GM23338 (cell line): ENCODE data around the gene ANKLE2. TPM values are rescaled to one million over a fixed set of nuclear protein-coding genes. Genes with fewer than 3 reads are reported as not detected.

Experiments
- ATAC-seq: fragments of 200-7000 bp; cut with Tn5 transposase; 3 replicates; pipeline ENCODE4 v1.9.1; 2020
- DNase-seq: peaks from one replicate; pipeline ENCODE4 v3.0.0-alpha.2; 2015; ENCODE audit warnings: low spot score
- H2AFZ ChIP-seq: fragments of 200-600 bp; sonication (generic); 2 replicates; pipeline ENCODE4 v1.8.0; 2016; ENCODE audit warnings: antibody characterized with exemption, mild to moderate bottlenecking, moderate library complexity
- H3F3A ChIP-seq: fragments of 200-600 bp; sonication (generic); replicated peaks from 2 replicates; pipeline ENCODE4 v1.8.0; 2017; ENCODE audit warnings: antibody characterized with exemption, mixed run types, low read depth
- H3K27ac ChIP-seq: fragments of 200-600 bp; sonication (generic); 2 replicates; pipeline ENCODE4 v1.6.1; 2016; ENCODE audit warnings: low read depth
- H3K27me3 ChIP-seq: fragments of 200-600 bp; sonication (generic); 2 replicates; pipeline ENCODE4 v1.8.0; 2016; ENCODE audit warnings: mild to moderate bottlenecking, mixed run types, moderate library complexity; ENCODE audit not compliant: insufficient read depth
- H3K36me3 ChIP-seq: fragments of 200-600 bp; sonication (generic); 2 replicates; pipeline ENCODE4 v1.8.0; 2016; ENCODE audit warnings: mild to moderate bottlenecking; ENCODE audit not compliant: insufficient read depth
- H3K4me1 ChIP-seq: fragments of 200-600 bp; sonication (generic); 2 replicates; pipeline ENCODE4 v1.8.0; 2016; ENCODE audit warnings: mild to moderate bottlenecking, moderate library complexity; ENCODE audit not compliant: insufficient read depth
- H3K4me2 ChIP-seq: fragments of 200-600 bp; sonication (generic); 2 replicates; pipeline ENCODE4 v1.7.1; 2017; ENCODE audit warnings: mixed run types
- H3K4me3 ChIP-seq: fragments of 200-600 bp; sonication (generic); 2 replicates; pipeline ENCODE4 v1.6.1; 2016; ENCODE audit warnings: mixed run types
- H3K79me2 ChIP-seq: fragments of 200-600 bp; sonication (generic); replicated peaks from 2 replicates; pipeline ENCODE4 v1.8.0; 2017; ENCODE audit warnings: mild to moderate bottlenecking; ENCODE audit not compliant: insufficient read depth
- H3K9me2 ChIP-seq: fragments of 200-600 bp; sonication (generic); 2 replicates; pipeline ENCODE4 v1.8.0; 2017; ENCODE audit not compliant: insufficient read depth
- H4K20me1 ChIP-seq: fragments of 200-600 bp; sonication (generic); replicated peaks from 2 replicates; pipeline ENCODE4 v1.8.0; 2017; ENCODE audit warnings: mild to moderate bottlenecking; ENCODE audit not compliant: insufficient read depth
- H3K27ac Mint-ChIP-seq: 2 replicates; pipeline ENCODE4 v1.8.0; 2020; ENCODE audit warnings: inconsistent platforms, mild to moderate bottlenecking, moderate library complexity, mixed read lengths
- H3K27me3 Mint-ChIP-seq: 3 replicates; pipeline ENCODE4 v1.8.0; 2022; ENCODE audit warnings: low read depth, mild to moderate bottlenecking, moderate library complexity, mixed read lengths, inconsistent platforms; ENCODE audit not compliant: insufficient read depth, poor library complexity
- H3K36me3 Mint-ChIP-seq: 3 replicates; pipeline ENCODE4 v1.8.0; 2021; ENCODE audit warnings: low read depth, mild to moderate bottlenecking, inconsistent platforms, moderate library complexity, mixed read lengths
- H3K4me1 Mint-ChIP-seq: 3 replicates; pipeline ENCODE4 v1.8.0; 2020; ENCODE audit warnings: mild to moderate bottlenecking, inconsistent platforms, mixed read lengths
- H3K4me3 Mint-ChIP-seq: 3 replicates; pipeline ENCODE4 v1.8.0; 2021; ENCODE audit warnings: moderate library complexity, mild to moderate bottlenecking, inconsistent platforms, mixed read lengths
- H3K9me3 Mint-ChIP-seq: 3 replicates; pipeline ENCODE4 v1.8.0; 2020; ENCODE audit warnings: moderate library complexity, mild to moderate bottlenecking, inconsistent platforms, mixed read lengths
- EZH2 ChIP-seq: fragments of 200-600 bp; sonication (generic); IDR thresholded peaks from one replicate; pipeline ENCODE4 v1.8.0; 2017; ENCODE audit warnings: antibody characterized with exemption, mild to moderate bottlenecking, low read depth; ENCODE audit not compliant: unreplicated experiment
- JUNB ChIP-seq: IDR thresholded peaks from one replicate; pipeline ENCODE4 v1.6.1; 2016; ENCODE audit warnings: antibody characterized with exemption; ENCODE audit not compliant: unreplicated experiment
- NANOG ChIP-seq: IDR thresholded peaks from 2 replicates; pipeline ENCODE4 v1.6.1; 2016; ENCODE audit warnings: antibody characterized with exemption, borderline replicate concordance
- POLR2AphosphoS5 ChIP-seq: IDR thresholded peaks from 2 replicates; pipeline ENCODE4 v1.6.1; 2016; ENCODE audit warnings: antibody characterized with exemption, low read depth
- ZNF331 ChIP-seq: fragments of 250-450 bp; sonication (Bioruptor Pico); IDR thresholded peaks from 2 replicates; pipeline ENCODE4 v1.5.0; 2020; ENCODE audit warnings: low read depth, mild to moderate bottlenecking, moderate library complexity
- polyA plus RNA-seq: library from polyadenylated mRNA; unstranded; fragments of >200 nt; fragmentation: Nextera tagmentation; extraction: Ambion mirVana; gene quantifications from 2 replicates; pipeline ENCODE4 v1.2.1, GENCODE V29; 2016
- total RNA-seq: library from RNA; depleted of rRNA; stranded (reverse); fragments of >200 nt; shearing (Covaris generic); gene quantifications from 2 replicates; pipeline ENCODE4 v1.2.3, GENCODE V29; 2014
- TF ChIP-seq, protein P1 (sequence below): fragments of 250-450 bp; sonication (Bioruptor Pico); IDR thresholded peaks from 2 replicates; pipeline ENCODE4 v1.5.0; 2020; ENCODE audit warnings: mild to moderate bottlenecking, moderate library complexity
- TF ChIP-seq, protein P2 (sequence below), 2 experiments: fragments of 200-600 bp in 1 of 2; sonication (generic) in 1 of 2; conservative IDR thresholded peaks; 2 replicates each; pipeline versions ENCODE4 v1.5.1 to v1.6.1; 2016 to 2017; ENCODE audit warnings: antibody characterized with exemption in 2 of 2, low read depth in 2 of 2, mild to moderate bottlenecking in 2 of 2, moderate library complexity in 1 of 2
- TF ChIP-seq, protein P3 (sequence below): IDR thresholded peaks from one replicate; pipeline ENCODE4 v1.6.1; 2018; ENCODE audit warnings: antibody characterized with exemption; ENCODE audit not compliant: unreplicated experiment
- TF ChIP-seq, protein P4 (sequence below): IDR thresholded peaks from 2 replicates; pipeline ENCODE4 v1.6.1; 2016; ENCODE audit warnings: antibody characterized with exemption

Gene ANKLE2
- total and polyA plus RNA-seq, 2 experiments from 2014 or later = 27.2 to 63.7 TPM

DNA sequence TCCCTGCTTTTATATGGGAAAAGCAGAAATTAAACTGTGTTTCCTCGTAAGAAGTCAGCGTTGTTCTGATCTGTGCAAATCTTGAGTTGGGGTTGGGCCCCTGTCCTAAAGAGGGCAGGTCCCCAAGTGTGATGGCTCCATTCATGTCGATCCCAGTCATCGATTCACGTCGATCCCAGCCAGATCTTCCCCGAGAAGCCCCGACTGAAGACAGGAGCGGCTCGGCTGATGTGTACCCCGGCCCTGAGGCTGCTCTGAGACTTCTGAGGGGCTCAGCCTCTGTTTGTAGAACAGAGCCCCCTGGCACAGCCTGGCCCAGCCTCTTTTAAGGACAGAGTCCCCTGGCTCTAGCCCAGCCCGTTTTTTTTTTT lies 41.7 kb downstream of the ANKLE2 start (continued):
- TF ChIP-seq, protein P1, sequence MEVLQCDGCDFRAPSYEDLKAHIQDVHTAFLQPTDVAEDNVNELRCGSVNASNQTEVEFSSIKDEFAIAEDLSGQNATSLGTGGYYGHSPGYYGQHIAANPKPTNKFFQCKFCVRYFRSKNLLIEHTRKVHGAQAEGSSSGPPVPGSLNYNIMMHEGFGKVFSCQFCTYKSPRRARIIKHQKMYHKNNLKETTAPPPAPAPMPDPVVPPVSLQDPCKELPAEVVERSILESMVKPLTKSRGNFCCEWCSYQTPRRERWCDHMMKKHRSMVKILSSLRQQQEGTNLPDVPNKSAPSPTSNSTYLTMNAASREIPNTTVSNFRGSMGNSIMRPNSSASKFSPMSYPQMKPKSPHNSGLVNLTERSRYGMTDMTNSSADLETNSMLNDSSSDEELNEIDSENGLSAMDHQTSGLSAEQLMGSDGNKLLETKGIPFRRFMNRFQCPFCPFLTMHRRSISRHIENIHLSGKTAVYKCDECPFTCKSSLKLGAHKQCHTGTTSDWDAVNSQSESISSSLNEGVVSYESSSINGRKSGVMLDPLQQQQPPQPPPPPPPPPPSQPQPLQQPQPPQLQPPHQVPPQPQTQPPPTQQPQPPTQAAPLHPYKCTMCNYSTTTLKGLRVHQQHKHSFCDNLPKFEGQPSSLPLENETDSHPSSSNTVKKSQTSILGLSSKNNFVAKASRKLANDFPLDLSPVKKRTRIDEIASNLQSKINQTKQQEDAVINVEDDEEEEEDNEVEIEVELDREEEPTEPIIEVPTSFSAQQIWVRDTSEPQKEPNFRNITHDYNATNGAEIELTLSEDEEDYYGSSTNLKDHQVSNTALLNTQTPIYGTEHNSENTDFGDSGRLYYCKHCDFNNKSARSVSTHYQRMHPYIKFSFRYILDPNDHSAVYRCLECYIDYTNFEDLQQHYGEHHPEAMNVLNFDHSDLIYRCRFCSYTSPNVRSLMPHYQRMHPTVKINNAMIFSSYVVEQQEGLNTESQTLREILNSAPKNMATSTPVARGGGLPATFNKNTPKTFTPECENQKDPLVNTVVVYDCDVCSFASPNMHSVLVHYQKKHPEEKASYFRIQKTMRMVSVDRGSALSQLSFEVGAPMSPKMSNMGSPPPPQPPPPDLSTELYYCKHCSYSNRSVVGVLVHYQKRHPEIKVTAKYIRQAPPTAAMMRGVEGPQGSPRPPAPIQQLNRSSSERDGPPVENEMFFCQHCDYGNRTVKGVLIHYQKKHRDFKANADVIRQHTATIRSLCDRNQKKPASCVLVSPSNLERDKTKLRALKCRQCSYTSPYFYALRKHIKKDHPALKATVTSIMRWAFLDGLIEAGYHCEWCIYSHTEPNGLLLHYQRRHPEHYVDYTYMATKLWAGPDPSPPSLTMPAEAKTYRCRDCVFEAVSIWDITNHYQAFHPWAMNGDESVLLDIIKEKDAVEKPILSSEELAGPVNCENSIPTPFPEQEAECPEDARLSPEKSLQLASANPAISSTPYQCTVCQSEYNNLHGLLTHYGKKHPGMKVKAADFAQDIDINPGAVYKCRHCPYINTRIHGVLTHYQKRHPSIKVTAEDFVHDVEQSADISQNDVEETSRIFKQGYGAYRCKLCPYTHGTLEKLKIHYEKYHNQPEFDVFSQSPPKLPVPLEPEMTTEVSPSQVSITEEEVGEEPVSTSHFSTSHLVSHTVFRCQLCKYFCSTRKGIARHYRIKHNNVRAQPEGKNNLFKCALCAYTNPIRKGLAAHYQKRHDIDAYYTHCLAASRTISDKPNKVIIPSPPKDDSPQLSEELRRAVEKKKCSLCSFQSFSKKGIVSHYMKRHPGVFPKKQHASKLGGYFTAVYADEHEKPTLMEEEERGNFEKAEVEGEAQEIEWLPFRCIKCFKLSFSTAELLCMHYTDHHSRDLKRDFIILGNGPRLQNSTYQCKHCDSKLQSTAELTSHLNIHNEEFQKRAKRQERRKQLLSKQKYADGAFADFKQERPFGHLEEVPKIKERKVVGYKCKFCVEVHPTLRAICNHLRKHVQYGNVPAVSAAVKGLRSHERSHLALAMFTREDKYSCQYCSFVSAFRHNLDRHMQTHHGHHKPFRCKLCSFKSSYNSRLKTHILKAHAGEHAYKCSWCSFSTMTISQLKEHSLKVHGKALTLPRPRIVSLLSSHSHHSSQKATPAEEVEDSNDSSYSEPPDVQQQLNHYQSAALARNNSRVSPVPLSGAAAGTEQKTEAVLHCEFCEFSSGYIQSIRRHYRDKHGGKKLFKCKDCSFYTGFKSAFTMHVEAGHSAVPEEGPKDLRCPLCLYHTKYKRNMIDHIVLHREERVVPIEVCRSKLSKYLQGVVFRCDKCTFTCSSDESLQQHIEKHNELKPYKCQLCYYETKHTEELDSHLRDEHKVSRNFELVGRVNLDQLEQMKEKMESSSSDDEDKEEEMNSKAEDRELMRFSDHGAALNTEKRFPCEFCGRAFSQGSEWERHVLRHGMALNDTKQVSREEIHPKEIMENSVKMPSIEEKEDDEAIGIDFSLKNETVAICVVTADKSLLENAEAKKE (CRISPR knock-in tag) = no peak
- TF ChIP-seq, protein P2, sequence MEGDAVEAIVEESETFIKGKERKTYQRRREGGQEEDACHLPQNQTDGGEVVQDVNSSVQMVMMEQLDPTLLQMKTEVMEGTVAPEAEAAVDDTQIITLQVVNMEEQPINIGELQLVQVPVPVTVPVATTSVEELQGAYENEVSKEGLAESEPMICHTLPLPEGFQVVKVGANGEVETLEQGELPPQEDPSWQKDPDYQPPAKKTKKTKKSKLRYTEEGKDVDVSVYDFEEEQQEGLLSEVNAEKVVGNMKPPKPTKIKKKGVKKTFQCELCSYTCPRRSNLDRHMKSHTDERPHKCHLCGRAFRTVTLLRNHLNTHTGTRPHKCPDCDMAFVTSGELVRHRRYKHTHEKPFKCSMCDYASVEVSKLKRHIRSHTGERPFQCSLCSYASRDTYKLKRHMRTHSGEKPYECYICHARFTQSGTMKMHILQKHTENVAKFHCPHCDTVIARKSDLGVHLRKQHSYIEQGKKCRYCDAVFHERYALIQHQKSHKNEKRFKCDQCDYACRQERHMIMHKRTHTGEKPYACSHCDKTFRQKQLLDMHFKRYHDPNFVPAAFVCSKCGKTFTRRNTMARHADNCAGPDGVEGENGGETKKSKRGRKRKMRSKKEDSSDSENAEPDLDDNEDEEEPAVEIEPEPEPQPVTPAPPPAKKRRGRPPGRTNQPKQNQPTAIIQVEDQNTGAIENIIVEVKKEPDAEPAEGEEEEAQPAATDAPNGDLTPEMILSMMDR (conservative IDR thresholded peaks at IDR 0.05; ENCODE audit: low read depth in 2 of 2) = no peak
- TF ChIP-seq JUNB (no peak), ZNF331 (CRISPR knock-in tag) (no peak)

DNA sequence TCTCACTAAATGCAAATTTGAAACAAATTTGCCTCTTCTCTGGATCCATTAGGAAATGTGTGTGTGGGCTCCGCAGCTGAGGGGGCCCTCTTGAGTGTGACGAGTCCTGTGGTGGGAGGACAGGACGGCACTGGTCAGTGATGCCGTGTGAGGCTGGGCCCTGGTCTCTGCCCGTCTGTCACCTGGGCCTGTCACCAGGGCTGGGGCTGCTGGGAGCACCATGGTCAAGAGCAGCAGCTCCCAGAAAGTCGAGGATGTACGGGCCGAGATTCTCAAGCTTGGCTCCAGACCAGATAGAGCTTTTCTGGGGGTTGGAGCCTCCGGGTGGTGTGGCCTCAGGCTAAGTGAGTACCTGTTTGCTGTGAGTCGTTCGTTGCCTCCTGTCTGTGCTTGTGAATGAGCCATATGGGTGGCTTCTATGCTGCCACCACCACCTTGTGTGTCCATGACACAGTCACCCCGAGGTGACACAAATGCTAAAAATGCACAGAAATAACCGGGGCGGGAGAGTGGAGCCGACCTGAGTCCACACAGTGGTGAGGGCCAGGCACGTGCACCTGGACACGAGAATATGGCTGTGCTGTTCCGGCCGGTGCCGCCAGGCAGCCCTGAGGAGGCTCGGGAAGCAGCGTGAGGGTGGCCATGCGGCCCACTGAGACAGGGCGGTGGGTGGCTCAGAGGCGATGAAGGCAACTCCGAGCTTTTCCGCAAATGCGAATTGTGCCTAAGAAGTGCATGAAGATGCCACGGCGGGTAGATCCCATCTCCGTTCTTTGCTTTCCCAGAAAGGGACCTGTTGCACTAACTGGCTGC lies 42.3 kb downstream of the ANKLE2 start:
- Mint-ChIP-seq H3K4me1 (no peaks in the 10 kb centered on the region), H3K36me3 (peaks cover 84% of the 10 kb centered on the region), H3K27ac (peak overlapping the region; percentile 36; the same call in 1 of the 2 replicates), H3K9me3 (no peaks in the 10 kb centered on the region), H3K4me3 (no peak overlapping the region), H3K27me3 (peaks cover 17% of the 10 kb centered on the region)
- ATAC-seq = no peak
- DNase-seq = no peak
- TF ChIP-seq, protein P3, sequence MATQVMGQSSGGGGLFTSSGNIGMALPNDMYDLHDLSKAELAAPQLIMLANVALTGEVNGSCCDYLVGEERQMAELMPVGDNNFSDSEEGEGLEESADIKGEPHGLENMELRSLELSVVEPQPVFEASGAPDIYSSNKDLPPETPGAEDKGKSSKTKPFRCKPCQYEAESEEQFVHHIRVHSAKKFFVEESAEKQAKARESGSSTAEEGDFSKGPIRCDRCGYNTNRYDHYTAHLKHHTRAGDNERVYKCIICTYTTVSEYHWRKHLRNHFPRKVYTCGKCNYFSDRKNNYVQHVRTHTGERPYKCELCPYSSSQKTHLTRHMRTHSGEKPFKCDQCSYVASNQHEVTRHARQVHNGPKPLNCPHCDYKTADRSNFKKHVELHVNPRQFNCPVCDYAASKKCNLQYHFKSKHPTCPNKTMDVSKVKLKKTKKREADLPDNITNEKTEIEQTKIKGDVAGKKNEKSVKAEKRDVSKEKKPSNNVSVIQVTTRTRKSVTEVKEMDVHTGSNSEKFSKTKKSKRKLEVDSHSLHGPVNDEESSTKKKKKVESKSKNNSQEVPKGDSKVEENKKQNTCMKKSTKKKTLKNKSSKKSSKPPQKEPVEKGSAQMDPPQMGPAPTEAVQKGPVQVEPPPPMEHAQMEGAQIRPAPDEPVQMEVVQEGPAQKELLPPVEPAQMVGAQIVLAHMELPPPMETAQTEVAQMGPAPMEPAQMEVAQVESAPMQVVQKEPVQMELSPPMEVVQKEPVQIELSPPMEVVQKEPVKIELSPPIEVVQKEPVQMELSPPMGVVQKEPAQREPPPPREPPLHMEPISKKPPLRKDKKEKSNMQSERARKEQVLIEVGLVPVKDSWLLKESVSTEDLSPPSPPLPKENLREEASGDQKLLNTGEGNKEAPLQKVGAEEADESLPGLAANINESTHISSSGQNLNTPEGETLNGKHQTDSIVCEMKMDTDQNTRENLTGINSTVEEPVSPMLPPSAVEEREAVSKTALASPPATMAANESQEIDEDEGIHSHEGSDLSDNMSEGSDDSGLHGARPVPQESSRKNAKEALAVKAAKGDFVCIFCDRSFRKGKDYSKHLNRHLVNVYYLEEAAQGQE = no peak
- TF ChIP-seq JUNB (no peak), EZH2 (no peak), POLR2AphosphoS5 (no peak), ZNF331 (CRISPR knock-in tag) (no peak), NANOG (no peak)
- TF ChIP-seq, protein P4, sequence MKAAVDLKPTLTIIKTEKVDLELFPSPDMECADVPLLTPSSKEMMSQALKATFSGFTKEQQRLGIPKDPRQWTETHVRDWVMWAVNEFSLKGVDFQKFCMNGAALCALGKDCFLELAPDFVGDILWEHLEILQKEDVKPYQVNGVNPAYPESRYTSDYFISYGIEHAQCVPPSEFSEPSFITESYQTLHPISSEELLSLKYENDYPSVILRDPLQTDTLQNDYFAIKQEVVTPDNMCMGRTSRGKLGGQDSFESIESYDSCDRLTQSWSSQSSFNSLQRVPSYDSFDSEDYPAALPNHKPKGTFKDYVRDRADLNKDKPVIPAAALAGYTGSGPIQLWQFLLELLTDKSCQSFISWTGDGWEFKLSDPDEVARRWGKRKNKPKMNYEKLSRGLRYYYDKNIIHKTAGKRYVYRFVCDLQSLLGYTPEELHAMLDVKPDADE = no peak
- H3K36me3 ChIP-seq = peaks cover 7% of the 10 kb centered on the region; the same call in 1 of the 2 replicates
- no peak overlapping the region for H3K27ac ChIP-seq
- H3K4me3 ChIP-seq = no peak overlapping the region
- peaks cover 14% of the 10 kb centered on the region for H3K79me2 ChIP-seq
- no peaks in the 10 kb centered on the region for H3K9me2 ChIP-seq
- no peak overlapping the region for H2AFZ ChIP-seq
- H3K4me2 ChIP-seq = no peak overlapping the region
- peaks cover 31% of the 10 kb centered on the region for H3F3A ChIP-seq
- H3K27me3 ChIP-seq = no peaks in the 10 kb centered on the region
- H3K4me1 ChIP-seq = no peaks in the 10 kb centered on the region
- peaks cover 5% of the 10 kb centered on the region for H4K20me1 ChIP-seq
